HepG2 (cell line): ENCODE results near the gene MT1A. TPM values are rescaled to one million over a fixed set of nuclear protein-coding genes. Genes with fewer than 3 reads are reported as not detected.
A peak's percentile ranks its signal among the peaks of the same experiment; 100 is the strongest.

Source experiments
- CC2D1A ChIP-seq: sonication (generic); formaldehyde crosslinking; IDR thresholded peaks from 2 replicates; pipeline ENCODE4 v1.8.1; 2023; ENCODE audit warnings: mild to moderate bottlenecking, missing genetic modification reagents
- KDM3A ChIP-seq: IDR thresholded peaks from 2 replicates; pipeline ENCODE4 v1.6.1; 2018; ENCODE audit warnings: low read depth, missing compliant biosample characterization
- KMT2B ChIP-seq: IDR thresholded peaks from 2 replicates; pipeline ENCODE4 v1.6.1; 2016; ENCODE audit warnings: missing genetic modification reagents, missing compliant biosample characterization
- PCBP1 ChIP-seq: fragments of 200-400 bp; formaldehyde crosslinking; IDR thresholded peaks from 2 replicates; pipeline ENCODE4 v1.6.1; 2017; ENCODE audit warnings: mild to moderate bottlenecking, low read depth, low read length, borderline replicate concordance
- POLR2G ChIP-seq: fragments of 200-400 bp; formaldehyde crosslinking; IDR thresholded peaks from 2 replicates; pipeline ENCODE4 v1.6.1; 2018; ENCODE audit warnings: mild to moderate bottlenecking, low read depth, low read length, moderate library complexity
- RAD51 ChIP-seq: fragments of 450-650 bp; IDR thresholded peaks from 2 replicates; pipeline ENCODE4 v1.6.1; 2016; ENCODE audit warnings: borderline replicate concordance
- SIX4 ChIP-seq: sonication (generic); formaldehyde crosslinking; IDR thresholded peaks from 2 replicates; pipeline ENCODE4 v1.4.0; 2020; ENCODE audit warnings: missing genetic modification reagents
- SOX6 ChIP-seq, 2 experiments: fragments of 450-650 bp in 1 of 2; sonication (generic) in 1 of 2; formaldehyde crosslinking in 1 of 2; IDR thresholded peaks; 2 replicates each; pipeline versions ENCODE4 v1.4.0 to v1.6.1; 2017 to 2020; ENCODE audit warnings: antibody characterized with exemption in 1 of 2, mild to moderate bottlenecking in 1 of 2, missing genetic modification reagents in 1 of 2
- SRF ChIP-seq: IDR thresholded peaks from 2 replicates; pipeline ENCODE4 v1.6.1; 2011; ENCODE audit warnings: mild to moderate bottlenecking, low read depth, low read length, moderate library complexity
- TAF1 ChIP-seq: sonication (generic); formaldehyde crosslinking; IDR thresholded peaks from 2 replicates; pipeline ENCODE4 v1.4.0; 2020; ENCODE audit warnings: missing genetic modification reagents
- TGIF2 ChIP-seq: IDR thresholded peaks from 2 replicates; pipeline ENCODE4 v1.6.1; 2016; ENCODE audit warnings: control low read depth, missing compliant biosample characterization
- ZBTB2 ChIP-seq: sonication (generic); formaldehyde crosslinking; IDR thresholded peaks from 2 replicates; pipeline ENCODE4 v1.8.0; 2022; ENCODE audit warnings: low read depth, missing genetic modification reagents
- ZFP82 ChIP-seq: sonication (generic); formaldehyde crosslinking; IDR thresholded peaks from 2 replicates; pipeline ENCODE4 v1.5.1; 2020; ENCODE audit warnings: mild to moderate bottlenecking, missing genetic modification reagents, borderline replicate concordance
- ZKSCAN8 ChIP-seq: IDR thresholded peaks from 2 replicates; pipeline ENCODE4 v1.6.1; 2016; ENCODE audit warnings: borderline replicate concordance, missing genetic modification reagents, missing compliant biosample characterization
- ZNF30 ChIP-seq: sonication (generic); formaldehyde crosslinking; IDR thresholded peaks from 2 replicates; pipeline ENCODE4 v1.5.0; 2020; ENCODE audit warnings: mild to moderate bottlenecking, missing genetic modification reagents
- ZNF543 ChIP-seq: sonication (generic); formaldehyde crosslinking; IDR thresholded peaks from 2 replicates; pipeline ENCODE4 v1.4.0; 2020; ENCODE audit warnings: mild to moderate bottlenecking, missing genetic modification reagents
- ZNF567 ChIP-seq: sonication (generic); formaldehyde crosslinking; IDR thresholded peaks from 2 replicates; pipeline ENCODE4 v1.8.1; 2023; ENCODE audit warnings: mild to moderate bottlenecking, missing genetic modification reagents, borderline replicate concordance
- ZNF580 ChIP-seq: IDR thresholded peaks from 2 replicates; pipeline ENCODE4 v1.6.1; 2016; ENCODE audit warnings: low read depth, borderline replicate concordance
- ZNF878 ChIP-seq: sonication (generic); formaldehyde crosslinking; IDR thresholded peaks from 2 replicates; pipeline ENCODE4 v1.8.1; 2023; ENCODE audit warnings: mild to moderate bottlenecking, missing genetic modification reagents, moderate library complexity
- ZSCAN20 ChIP-seq: sonication (generic); formaldehyde crosslinking; IDR thresholded peaks from 2 replicates; pipeline ENCODE4 v1.4.0; 2020; ENCODE audit warnings: missing genetic modification reagents, mild to moderate bottlenecking, borderline replicate concordance
- polyA plus RNA-seq, 8 experiments: library from polyadenylated mRNA; depleted of rRNA in 3 of 8; stranded (reverse) in 7 of 8; unstranded in 1 of 8; fragments of >200 nt; fragmentation: Illumina TruSeq in 4 of 8; extraction: Trizol in 4 of 8; gene quantifications; 2 replicates each; pipeline versions ENCODE4 v1.2.1 to v1.2.3, GENCODE V29; 2011 to 2016; ENCODE audit warnings: low read depth in 4 of 8, missing spikeins in 1 of 8, mixed read lengths in 1 of 8; ENCODE audit not compliant: insufficient read depth in 1 of 8
- total RNA-seq, 5 experiments: library from RNA; depleted of rRNA; stranded (reverse); fragments of >200 nt; fragmentation: Illumina TruSeq; extraction: Trizol; gene quantifications; 2 replicates each; pipeline ENCODE4 v1.2.3, GENCODE V29; 2016; ENCODE audit warnings: low read depth in 1 of 5
- TF ChIP-seq, protein P1 (sequence below): sonication (generic); formaldehyde crosslinking; IDR thresholded peaks from 2 replicates; pipeline ENCODE4 v1.8.0; 2022; ENCODE audit warnings: mild to moderate bottlenecking, missing genetic modification reagents, moderate library complexity
- TF ChIP-seq, protein P2 (sequence below): sonication (generic); formaldehyde crosslinking; conservative IDR thresholded peaks from 2 replicates; pipeline ENCODE4 v1.4.0; 2020; ENCODE audit warnings: missing genetic modification reagents
- TF ChIP-seq, protein P3 (sequence below): IDR thresholded peaks from 2 replicates; pipeline ENCODE4 v1.6.1; 2016; ENCODE audit warnings: low read depth
- TF ChIP-seq, protein P4 (sequence below): IDR thresholded peaks from 2 replicates; pipeline ENCODE4 v1.6.1; 2018; ENCODE audit warnings: missing genetic modification reagents

Gene MT1A
- total and polyA plus RNA-seq, 2 of the 13 experiments (the other 11 are each of a cell fraction or from before 2014, with no cell fraction given) = 8.3 to 10.4 TPM

DNA sequence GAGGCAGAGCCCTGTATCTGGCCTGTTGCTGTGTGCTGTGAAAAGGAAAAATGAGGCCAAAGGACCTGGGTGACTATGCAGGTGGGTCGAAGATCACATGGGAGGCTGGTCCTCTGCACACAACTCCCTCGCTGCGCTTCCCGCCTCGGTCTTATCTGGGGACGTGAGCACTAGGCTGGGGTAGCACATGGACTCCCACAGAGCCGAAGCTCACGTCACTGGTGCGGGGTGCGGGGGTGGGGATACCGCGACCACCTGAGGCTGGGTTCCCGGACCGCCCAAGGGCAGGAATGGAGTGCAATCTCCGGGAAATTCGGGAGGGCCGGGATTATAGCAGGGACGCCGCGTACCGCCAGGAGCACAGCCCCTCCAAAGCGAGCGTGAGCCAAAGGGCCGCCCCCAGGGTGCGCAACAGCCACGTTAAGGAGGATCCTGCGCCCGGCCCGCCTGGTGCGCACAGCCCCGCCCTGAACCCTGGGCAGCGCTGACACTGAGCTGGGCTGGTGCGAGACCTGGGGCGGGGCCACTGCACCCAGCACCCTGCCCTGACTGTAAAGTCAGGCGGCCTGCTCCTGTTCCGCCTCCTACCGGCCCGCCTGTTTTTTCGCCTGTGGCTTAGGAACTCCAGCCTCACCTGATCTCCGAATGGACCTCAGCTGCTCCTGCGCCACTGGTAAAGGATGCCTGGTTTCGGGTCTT lies 4.8 kb downstream of the MT1A start (continued):
- TF ChIP-seq SRF (no peak), ZSCAN20 (no peak; the same call in 1 of the 2 replicates), ZNF878 (CRISPR knock-in tag) (no peak), KMT2B (no peak), ZNF580 (CRISPR knock-in tag) (peak; percentile 64; the same call in 1 of the 2 replicates), ZNF567 (CRISPR knock-in tag) (no peak), ZNF30 (CRISPR knock-in tag) (no peak), ZKSCAN8 (CRISPR knock-in tag) (0 out of 2 replicates have a peak, but pooled peaks have one; percentile 14), KDM3A (0 out of 2 replicates have a peak, but pooled peaks have one; percentile 22), ZBTB2 (CRISPR knock-in tag) (no peak), TAF1 (CRISPR knock-in tag) (no peak), PCBP1 (no peak), POLR2G (no peak), SOX6 (IDR thresholded peaks at IDR 0.05) (no peak), SOX6 (CRISPR knock-in tag; IDR thresholded peaks at IDR 0.05) (peak; percentile 24; the same call in 1 of the 2 replicates), SIX4 (CRISPR knock-in tag) (no peak), CC2D1A (0 out of 2 replicates have a peak, but pooled peaks have one; percentile 3), ZFP82 (no peak), ZNF543 (CRISPR knock-in tag) (no peak; the same call in 1 of the 2 replicates), TGIF2 (CRISPR knock-in tag) (no peak), RAD51 (no peak)
- TF ChIP-seq, protein P1, sequence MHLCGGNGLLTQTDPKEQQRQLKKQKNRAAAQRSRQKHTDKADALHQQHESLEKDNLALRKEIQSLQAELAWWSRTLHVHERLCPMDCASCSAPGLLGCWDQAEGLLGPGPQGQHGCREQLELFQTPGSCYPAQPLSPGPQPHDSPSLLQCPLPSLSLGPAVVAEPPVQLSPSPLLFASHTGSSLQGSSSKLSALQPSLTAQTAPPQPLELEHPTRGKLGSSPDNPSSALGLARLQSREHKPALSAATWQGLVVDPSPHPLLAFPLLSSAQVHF (CRISPR knock-in tag) = no peak
- TF ChIP-seq, protein P2, sequence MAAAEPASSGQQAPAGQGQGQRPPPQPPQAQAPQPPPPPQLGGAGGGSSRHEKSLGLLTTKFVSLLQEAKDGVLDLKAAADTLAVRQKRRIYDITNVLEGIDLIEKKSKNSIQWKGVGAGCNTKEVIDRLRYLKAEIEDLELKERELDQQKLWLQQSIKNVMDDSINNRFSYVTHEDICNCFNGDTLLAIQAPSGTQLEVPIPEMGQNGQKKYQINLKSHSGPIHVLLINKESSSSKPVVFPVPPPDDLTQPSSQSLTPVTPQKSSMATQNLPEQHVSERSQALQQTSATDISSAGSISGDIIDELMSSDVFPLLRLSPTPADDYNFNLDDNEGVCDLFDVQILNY (CRISPR knock-in tag) = no peak
- TF ChIP-seq, protein P3, sequence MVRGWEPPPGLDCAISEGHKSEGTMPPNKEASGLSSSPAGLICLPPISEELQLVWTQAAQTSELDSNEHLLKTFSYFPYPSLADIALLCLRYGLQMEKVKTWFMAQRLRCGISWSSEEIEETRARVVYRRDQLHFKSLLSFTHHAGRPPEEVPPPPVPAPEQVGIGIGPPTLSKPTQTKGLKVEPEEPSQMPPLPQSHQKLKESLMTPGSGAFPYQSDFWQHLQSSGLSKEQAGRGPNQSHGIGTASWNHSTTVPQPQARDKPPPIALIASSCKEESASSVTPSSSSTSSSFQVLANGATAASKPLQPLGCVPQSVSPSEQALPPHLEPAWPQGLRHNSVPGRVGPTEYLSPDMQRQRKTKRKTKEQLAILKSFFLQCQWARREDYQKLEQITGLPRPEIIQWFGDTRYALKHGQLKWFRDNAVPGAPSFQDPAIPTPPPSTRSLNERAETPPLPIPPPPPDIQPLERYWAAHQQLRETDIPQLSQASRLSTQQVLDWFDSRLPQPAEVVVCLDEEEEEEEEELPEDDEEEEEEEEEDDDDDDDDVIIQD (CRISPR knock-in tag) = no peak
- TF ChIP-seq, protein P4, sequence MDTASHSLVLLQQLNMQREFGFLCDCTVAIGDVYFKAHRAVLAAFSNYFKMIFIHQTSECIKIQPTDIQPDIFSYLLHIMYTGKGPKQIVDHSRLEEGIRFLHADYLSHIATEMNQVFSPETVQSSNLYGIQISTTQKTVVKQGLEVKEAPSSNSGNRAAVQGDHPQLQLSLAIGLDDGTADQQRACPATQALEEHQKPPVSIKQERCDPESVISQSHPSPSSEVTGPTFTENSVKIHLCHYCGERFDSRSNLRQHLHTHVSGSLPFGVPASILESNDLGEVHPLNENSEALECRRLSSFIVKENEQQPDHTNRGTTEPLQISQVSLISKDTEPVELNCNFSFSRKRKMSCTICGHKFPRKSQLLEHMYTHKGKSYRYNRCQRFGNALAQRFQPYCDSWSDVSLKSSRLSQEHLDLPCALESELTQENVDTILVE (CRISPR knock-in tag) = no peak
